ENCODE data around the gene ARID1A.

Gene ARID1A

DNA sequence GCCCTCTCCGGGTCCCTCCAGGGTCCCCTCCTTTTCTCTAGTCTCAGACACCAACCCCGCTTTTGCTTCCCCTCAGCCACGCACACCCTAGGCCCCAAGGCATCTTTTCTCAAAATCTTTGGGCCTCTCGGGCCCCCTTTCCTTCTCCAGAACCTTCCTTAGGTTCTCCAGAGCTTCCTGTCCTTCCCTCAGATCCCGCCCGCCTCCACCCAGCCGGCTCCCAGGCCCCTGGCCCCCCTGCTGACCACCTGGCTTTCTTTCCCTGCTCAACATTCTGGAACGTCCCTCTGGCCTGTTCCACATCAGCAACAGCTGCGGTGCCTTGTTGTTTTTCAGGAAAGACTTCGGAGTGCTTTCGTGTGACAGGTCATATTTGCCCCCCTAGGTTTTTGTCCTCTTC is 131.8 kb downstream of the ARID1A start:
- DNase-seq (ENCODE audit: low spot score), result no peak

DNA sequence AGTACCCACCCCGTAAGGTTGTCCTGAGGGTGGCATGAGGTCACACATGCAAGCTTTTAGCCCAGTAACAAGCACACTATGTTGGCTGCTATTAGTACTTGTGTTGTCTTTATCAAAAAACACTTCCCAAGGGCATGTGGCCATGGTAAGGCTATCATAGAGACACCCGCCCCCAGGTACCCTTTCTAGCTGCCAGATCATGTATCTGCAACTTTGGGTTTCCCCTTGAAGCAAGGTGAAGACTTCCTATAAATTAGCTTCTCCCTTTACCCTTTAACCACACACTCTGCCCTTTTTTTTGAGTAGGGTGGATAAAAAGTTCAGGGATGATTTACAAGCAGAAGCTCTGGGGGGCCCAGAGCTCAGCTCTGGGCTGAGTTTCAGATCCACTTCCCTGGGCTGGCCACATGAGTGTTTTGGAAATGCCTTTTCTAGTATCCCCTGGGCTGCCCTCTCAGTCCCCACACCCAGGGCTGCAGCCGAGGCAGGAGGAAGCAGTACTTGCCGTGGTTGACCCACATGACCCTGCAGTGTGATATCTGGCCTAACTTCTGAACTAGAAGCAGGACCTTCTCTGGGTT is 132.7 kb downstream of the ARID1A start:
- DNase-seq (ENCODE audit: low spot score), result no peak

GRCh38 chr1:26829184-26829911 is 133.5 kb downstream of the ARID1A start:
- no peak for DNase-seq (ENCODE audit: low spot score)

DNA sequence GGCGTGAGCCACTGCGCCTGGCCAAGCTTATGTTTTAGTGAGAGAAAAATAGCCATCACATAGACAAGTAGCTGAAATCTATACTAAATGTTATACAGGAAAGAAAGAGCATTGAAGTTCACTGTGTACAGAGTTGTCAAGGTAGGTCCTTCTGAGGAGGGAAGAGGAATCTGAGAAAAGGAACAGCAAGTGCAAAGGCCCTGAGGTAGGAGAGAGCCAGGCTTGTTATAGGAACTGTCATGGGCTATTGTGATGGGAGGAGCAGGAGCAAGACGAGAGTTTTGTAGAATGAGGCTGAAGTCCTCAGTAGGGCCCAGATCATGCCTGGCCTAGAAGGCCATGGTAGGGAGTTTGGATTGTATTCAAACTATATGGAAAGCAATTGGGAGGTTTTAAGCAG is 135.2 kb downstream of the ARID1A start:
- DNase-seq (ENCODE audit: low spot score), result no peak
